A172 (cell line): ENCODE measurements around the gene LRP1-AS. TPM values are rescaled to one million over a fixed set of nuclear protein-coding genes. Genes with fewer than 3 reads are reported as not detected.

ENCODE experiments used
- DNase-seq: peaks from one replicate; pipeline ENCODE4 v3.0.0-alpha.2; 2015; ENCODE audit warnings: low spot score
- total RNA-seq: library from RNA; depleted of rRNA; stranded (reverse); fragments of >200 nt; shearing (Covaris generic); gene quantifications from 2 replicates; pipeline ENCODE4 v1.2.3, GENCODE V29; 2014

Gene LRP1-AS
- total RNA-seq, 1 experiment from 2014 or later = not detected

DNA sequence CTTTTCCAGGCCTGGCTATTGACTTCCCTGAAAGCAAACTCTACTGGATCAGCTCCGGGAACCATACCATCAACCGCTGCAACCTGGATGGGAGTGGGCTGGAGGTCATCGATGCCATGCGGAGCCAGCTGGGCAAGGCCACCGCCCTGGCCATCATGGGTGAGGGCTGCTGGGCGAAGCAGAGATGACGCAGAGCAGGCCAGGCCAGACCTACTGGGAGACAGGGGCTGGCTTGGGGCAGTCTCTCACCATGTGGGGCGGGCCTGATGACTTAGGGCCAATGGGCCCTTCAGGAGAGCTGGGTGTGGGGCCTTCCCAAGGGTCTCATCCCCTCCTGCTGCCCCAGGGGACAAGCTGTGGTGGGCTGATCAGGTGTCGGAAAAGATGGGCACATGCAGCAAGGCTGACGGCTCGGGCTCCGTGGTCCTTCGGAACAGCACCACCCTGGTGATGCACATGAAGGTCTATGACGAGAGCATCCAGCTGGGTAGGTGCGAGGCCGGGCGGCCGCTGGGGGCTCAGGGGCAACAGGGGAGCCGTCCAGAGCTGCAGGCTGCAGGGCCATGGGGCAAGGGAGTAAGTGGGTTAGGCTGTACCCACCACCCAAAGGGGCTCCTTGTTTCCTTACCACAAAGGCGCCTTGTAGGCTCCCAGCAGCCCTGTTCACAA is 33.0 kb upstream of the LRP1-AS start:
- DNase-seq = no peak

- DNase-seq = no peak
Measured at GRCh38 chr12:57179331-57180086, 32.1 kb upstream of the LRP1-AS start.

DNA sequence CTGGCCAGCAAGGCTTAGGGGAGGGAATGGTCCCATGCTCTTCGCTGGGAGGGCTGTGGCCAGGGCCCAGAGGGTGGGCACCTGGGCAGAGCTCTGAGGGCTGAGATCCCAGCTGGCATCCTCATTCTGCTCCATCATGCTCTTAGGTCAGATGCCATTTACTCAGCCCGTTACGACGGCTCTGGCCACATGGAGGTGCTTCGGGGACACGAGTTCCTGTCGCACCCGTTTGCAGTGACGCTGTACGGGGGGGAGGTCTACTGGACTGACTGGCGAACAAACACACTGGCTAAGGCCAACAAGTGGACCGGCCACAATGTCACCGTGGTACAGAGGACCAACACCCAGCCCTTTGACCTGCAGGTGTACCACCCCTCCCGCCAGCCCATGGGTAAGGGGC is 30.8 kb upstream of the LRP1-AS start:
- no peak for DNase-seq

- no peak for DNase-seq
Measured at GRCh38 chr12:57177354-57177753, 29.9 kb upstream of the LRP1-AS start.

DNA sequence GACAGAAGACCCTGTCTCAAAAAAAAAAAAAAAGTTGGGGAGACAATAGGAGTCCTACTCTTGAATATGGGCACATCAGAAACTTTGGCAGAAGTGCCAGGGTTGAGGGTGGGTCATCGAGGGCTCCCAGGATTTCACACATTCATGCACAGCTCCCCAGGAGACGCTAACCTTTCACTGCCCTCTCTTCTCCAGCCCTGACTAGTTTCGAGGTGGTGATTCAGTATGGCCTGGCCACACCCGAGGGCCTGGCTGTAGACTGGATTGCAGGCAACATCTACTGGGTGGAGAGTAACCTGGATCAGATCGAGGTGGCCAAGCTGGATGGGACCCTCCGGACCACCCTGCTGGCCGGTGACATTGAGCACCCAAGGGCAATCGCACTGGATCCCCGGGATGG is 29.4 kb upstream of the LRP1-AS start:
- DNase-seq = peak; percentile 56

- DNase-seq = no peak
Measured at GRCh38 chr12:57176139-57176477, 28.7 kb upstream of the LRP1-AS start.

GRCh38 chr12:57175428-57176138 is 28.2 kb upstream of the LRP1-AS start:
- peak; percentile 49 for DNase-seq

DNA sequence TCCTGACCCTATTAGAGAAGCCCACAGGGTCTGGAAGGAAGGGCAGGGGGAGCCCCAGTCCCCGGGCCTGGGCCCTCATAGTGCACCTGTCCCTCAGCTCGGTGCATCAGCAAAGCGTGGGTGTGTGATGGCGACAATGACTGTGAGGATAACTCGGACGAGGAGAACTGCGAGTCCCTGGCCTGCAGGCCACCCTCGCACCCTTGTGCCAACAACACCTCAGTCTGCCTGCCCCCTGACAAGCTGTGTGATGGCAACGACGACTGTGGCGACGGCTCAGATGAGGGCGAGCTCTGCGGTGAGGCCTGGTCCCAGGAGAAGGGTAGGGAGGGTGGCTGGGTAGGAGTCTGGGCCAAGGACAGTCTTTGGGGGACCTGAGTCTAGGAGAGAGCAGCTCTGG is 26.3 kb upstream of the LRP1-AS start:
- no peak for DNase-seq

DNA sequence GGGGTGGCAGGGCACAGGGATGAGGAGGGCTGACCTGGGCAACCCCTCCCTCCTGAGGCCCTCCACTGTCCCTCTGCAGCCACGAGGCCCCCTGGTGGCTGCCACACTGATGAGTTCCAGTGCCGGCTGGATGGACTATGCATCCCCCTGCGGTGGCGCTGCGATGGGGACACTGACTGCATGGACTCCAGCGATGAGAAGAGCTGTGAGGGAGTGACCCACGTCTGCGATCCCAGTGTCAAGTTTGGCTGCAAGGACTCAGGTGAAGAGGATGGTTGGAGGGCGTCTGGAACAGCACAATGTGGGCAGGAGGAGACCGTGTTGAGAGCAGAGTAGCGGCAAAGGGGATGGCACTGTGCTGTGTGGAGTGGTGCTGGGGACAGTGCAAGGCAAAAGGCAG is 25.7 kb upstream of the LRP1-AS start:
- no peak for DNase-seq

- peak; percentile 65 for DNase-seq
Measured at GRCh38 chr12:57171668-57172067, 24.2 kb upstream of the LRP1-AS start.

DNA sequence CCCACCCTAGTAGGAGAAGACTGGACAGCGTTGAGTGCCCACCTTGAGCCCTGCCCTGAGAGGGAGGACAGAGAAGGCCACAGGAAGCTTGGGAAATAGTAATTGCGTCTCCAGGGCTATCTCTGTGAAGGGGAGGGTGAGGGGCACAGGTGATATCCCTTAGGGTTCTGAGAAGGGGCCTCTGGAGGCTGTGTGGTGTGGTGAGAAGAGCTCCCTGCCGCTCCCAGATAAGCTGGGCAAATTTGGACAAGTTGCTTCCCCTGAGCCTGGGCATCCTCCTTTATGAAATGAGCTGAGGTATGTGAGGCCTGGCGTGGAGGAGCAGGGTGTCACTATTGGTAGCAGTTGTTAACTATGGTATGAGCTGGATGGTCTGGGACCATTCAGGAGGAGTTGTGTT is 23.5 kb upstream of the LRP1-AS start:
- no peak for DNase-seq

DNA sequence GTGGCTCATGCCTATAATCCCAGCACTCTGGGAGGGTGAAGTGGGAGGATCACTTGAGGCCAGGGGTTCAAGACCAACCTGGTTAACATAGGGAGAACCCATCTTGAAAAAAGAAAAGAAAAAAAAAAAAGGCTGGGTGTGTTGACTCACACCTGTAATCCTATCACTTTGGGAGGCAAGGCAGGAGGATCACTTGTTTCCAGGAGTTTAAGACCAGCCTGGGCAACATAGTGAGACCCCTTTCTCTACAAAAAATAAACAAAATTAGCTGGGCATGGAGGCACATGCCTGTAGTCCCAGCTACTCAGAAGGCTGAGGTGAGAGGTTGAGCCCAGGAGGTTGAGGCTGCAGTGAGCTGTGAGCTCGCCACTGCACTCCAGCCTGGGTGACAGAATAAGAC is 23.0 kb upstream of the LRP1-AS start:
- DNase-seq = no peak

- no peak for DNase-seq
Measured at GRCh38 chr12:57169969-57170368, 22.6 kb upstream of the LRP1-AS start.

DNA sequence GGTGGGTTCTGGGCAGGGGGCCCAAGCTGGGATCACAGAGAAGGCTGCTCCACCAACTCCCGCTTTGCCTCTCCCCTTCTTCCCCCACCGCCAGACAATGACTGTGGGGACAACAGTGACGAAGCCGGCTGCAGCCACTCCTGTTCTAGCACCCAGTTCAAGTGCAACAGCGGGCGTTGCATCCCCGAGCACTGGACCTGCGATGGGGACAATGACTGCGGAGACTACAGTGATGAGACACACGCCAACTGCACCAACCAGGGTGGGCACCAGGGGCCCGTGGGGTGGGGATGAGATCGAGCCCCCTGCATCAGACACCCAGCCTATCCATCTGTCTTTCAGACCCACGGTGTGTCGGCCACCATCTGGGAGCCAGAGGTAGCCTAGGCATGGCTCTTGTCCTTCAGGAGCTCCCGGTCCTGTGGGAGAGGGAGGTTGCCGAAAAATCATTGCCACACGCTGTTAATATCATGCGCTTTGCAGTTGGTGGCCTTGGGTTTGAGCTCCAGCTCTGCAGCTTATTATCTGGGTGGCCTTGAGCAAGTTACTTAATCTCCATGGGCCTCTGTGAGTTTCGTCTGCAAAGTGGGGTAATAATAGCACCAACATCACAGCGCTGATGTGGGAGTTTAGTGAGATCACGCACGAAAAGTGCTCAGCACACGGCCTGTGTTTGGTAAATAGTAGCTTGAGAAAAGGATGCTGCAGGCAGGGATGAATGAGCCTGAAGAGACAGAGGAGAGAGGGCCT is 21.8 kb upstream of the LRP1-AS start:
- DNase-seq = no peak

GRCh38 chr12:57168058-57168457 is 20.6 kb upstream of the LRP1-AS start:
- DNase-seq = no peak

- DNase-seq = peak; percentile 95
Measured at GRCh38 chr12:57166971-57167371, 19.6 kb upstream of the LRP1-AS start.

DNA sequence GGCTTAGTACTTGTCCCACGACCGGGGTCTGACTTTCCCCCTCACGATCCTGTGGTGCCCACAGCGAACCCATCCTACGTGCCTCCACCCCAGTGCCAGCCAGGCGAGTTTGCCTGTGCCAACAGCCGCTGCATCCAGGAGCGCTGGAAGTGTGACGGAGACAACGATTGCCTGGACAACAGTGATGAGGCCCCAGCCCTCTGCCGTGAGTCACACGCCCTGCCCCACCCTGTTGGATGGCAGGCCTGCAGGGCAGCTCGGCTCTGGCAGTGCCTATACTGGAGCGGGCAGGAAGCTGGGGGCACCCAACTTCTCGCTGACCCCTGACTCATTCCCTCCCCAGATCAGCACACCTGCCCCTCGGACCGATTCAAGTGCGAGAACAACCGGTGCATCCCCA is 18.3 kb upstream of the LRP1-AS start:
- peak; percentile 93 for DNase-seq

DNA sequence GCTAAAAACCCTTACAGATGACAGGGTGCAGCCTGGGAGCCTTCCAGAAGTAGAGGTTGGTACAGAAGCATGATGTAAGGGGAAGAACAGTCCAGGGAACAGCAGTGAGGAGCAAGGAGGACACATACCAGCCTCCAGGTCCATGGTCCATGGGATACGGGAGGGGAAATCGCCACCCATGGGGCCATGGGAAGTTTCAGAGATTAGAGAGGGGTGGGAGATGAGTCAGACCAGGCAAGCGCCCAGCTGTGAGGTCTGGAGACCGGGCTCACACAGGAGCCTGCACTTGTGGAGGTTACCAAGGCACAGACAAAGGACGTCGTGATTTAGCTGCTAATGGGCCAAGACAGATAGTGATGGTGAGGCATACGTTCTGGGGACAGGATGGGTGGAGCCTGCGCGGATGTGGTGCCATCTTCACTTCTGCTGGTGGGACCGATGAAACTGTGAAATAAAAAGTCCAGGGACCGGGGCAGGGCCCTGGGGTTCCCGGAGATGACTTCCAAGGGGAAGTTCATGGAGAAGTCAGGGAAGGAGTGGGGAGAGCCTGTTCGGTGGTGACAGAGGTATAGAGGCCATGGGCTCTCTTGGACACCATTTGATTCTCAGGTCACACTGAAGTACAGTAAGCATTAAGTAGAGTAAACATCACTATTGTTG is 17.7 kb upstream of the LRP1-AS start:
- peak; percentile 86 for DNase-seq

- DNase-seq = no peak
Measured at GRCh38 chr12:57164454-57164853, 17.0 kb upstream of the LRP1-AS start.

DNA sequence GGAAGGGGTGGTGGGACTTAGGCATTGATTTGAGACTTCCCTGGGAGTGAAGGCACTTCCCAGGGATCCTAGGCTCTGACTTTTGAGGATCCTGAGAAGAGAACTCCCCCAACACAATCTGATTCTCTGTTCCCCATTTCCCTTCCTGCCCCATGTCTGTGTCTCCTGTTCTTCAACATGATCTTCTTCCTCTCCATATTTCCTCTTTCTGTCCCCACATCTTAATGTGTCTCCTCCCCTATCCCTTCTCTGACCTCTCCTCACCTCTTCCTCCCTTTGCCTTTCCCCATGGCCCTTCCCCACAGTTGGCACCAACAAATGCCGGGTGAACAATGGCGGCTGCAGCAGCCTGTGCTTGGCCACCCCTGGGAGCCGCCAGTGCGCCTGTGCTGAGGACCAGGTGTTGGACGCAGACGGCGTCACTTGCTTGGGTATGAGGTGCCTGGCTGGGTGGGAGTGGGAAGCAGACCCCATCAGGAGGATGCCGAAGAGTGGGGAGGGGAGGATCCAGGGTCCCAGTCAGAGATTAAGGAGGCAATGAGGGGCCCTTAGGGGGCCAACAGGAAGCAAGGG is 15.2 kb upstream of the LRP1-AS start:
- DNase-seq = no peak

GRCh38 chr12:57161491-57161890 is 14.1 kb upstream of the LRP1-AS start:
- DNase-seq = no peak
